Superior temporal gyrus (tissue), 1 donor: ENCODE results near the gene ATP2B2.

ENCODE experiments used
- DNase-seq: peaks from one replicate; pipeline ENCODE4 v3.0.0-alpha.2; 2016; ENCODE audit errors: extremely low spot score

ATP2B2 gene

DNA sequence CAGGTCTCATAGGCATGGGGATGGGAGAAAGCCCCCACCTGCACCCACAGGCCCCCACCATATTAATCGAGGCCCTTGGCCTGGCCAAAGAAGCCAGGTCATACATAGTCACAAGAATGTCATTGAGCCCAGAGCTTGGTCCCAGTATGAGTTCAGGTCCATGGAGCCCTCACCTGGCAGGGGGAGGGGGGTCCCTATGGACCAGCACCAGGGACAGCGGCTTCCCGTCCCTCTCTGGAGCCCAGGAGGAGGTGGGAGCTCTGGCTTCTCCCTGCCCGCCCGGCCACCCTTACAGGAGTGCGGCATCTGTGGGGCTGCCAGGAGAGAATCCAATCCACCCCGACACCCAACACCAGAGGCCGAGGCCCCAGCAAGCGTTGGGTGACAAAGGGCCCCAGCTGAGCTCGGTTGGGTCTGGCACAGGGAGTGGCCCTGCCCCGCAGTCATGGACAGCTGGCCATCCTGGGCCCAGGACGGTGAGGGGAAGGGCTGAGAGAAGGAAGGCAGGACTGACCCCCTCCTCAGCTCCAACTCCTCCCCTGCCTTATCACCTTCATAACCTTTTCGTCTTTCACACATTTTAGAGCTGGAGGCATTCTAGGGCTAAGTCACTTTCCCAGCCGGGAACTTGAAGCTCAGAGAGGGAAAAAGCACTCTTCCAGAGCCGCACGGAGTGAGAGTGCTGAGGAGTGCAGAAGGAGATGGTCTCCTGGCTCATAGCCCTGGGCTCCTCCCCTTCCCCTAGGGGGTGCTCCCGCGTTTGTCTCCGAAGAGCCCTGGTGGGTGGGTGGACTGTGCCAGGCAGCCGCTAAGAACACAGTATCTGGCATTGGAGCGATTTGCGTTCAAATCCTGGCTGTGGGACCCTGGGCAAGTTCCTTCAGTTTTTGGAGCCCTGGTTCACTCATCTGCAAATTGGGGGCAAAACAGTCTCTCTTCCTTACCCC is 54.6 kb downstream of the ATP2B2 start:
- DNase-seq, result no peak

GRCh38 chr3:10449436-10449835 is 56.0 kb downstream of the ATP2B2 start:
- no peak for DNase-seq

- no peak for DNase-seq
These were observed 56.8 kb downstream of the ATP2B2 start for GRCh38 chr3:10448544-10448943.

GRCh38 chr3:10447527-10448260 is 57.7 kb downstream of the ATP2B2 start:
- DNase-seq, result no peak

DNA sequence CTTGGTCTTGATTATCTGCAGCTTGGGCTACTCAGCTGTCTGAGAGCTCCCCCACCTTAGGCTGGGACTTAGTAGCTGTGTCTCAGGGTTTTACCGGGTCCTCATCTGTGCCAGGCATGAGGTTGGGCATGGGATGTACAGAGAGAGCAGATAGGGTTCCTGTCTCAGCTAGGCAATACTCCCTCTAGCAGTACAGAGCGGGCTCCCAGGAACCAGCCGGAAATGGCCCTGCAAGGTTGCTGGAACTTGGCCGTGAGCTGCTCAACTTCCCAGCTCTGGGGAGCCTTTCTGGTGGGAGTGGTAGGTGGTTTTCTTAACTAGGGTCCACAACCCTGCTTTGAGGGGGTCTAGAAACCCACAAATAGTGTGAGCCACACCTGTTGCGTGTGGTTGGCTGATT is 58.3 kb downstream of the ATP2B2 start:
- no peak for DNase-seq

GRCh38 chr3:10445561-10446175 is 59.7 kb downstream of the ATP2B2 start:
- DNase-seq, result no peak

DNA sequence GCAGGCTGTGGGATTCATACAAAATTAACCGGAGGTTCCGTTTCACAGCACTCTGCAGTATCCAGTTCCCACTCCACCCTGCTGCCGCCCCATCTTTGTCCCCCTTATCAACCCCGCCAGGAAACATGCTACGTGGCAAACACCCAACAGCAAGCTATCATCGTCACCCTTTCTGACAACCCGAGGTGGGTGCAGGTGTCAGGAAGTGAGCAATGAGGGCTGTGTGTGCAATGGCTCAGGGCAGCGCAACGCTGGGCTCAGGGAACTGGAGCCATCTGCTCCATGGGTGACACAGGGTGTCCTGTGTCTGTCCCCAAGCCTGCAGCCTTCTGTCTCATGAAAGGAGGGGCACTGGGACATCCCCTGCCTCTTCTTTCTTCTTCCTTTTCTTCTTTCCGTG is 60.9 kb downstream of the ATP2B2 start:
- DNase-seq, result no peak

DNA sequence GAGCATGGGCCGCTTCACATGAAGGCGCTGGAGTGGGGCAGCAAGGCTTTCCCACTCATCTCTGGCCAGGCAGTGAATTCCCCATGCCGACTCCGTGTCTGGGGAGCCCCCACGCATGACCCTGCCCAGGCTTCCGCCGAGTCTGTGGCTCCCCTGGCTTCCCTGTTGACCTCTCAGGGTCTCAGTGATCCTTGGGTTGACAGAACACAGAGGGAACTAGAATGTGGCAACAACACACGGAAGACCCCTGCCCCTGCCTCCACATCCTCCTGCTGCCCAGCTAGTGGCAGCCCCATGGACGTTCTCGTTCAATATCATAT is 61.3 kb downstream of the ATP2B2 start:
- no peak for DNase-seq

DNA sequence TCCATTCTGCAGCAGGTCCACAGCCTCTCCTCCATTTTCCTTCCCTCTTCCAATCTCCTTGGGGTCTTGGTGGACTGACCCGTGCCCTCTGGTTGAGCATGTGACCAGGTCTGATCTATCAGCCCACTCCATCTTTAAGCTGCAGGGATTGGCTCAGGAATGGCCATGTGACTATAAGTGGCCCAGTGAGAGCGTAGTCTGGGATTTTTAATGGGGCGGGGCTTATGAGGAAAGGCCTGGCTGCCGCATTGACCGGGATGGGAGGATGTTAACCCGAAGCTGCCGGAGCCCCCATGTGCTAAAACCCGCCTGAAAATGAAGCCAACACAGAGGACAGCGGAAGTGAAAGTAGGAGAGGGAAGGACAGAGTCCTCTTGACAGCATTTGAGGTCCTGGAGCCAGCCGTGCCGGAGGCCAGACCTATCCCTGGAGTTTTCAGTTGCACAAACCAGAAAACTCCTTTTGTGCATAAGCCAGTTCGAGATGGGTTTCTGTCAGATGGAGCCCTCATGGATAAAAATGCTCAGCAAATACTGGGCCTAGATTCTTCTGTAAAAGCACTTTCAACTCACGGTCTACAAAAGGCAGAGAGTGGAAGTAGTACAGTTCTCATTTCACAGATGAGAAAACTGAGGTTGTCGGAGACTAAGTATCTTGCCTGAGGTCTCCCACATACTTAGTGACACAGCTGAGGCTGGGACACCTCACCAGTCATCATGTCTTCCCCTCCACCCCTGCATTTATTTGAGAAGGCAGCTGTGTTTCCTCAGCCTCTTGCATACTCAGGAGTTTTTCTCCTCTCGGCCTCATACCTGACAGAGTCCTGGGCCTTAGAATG is 61.9 kb downstream of the ATP2B2 start:
- DNase-seq, result no peak

- no peak for DNase-seq
These were observed 63.1 kb downstream of the ATP2B2 start for GRCh38 chr3:10442151-10442795.

DNA sequence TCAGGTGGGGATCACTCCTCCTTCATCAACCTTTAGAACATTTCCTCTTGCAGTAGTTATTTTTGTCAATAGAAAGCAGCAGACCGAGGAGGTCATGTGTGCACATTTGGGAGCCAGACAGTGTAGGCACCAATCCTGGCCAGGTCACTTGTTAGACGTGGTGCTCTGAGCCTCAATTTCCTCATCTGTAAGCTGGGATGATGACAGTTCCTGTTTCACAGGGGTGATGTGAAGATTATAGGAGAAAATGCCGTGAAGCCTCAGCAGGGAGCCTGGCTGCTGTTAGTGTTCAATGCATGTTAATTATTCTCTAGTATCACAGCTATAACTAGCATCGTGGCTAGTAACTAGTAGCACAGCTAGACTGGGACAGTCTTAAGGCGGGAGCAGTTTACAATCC is 64.7 kb downstream of the ATP2B2 start:
- DNase-seq, result no peak

DNA sequence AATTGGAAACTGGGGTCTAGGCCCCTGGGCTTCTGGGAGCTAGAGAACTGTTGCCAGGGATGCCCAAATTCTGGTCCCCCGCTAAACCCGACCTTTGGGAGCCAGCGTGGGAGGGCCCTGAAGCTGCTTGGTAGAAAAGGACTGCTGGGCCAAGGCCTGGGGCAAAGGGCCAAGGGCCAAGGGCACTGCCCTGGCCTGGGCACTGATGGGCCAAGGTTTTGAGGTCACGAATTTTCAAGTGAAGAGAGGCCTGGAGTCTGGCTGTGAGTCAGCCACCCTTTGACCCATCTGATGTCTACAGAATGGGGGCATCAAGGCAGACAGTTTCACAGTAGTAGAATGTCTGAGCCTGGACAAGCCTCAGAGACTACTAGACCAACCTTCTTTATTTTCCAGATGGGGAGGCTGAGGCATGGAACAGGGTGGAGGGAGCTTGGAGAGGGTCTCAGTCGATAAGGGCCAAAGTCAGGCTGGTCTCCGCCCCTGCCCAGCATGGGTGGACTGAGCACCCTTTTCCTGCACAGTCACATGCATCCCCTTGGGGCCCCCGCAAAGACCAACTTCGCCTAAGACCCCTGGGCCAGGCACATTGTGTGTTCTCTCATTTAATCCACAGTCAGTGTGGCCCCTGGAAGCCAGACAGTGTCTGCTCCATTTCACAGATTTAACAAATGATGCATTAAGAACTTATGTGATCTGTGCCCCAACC is 66.3 kb downstream of the ATP2B2 start:
- no peak for DNase-seq

- no peak for DNase-seq
These were observed 67.1 kb downstream of the ATP2B2 start for GRCh38 chr3:10437995-10438901.

DNA sequence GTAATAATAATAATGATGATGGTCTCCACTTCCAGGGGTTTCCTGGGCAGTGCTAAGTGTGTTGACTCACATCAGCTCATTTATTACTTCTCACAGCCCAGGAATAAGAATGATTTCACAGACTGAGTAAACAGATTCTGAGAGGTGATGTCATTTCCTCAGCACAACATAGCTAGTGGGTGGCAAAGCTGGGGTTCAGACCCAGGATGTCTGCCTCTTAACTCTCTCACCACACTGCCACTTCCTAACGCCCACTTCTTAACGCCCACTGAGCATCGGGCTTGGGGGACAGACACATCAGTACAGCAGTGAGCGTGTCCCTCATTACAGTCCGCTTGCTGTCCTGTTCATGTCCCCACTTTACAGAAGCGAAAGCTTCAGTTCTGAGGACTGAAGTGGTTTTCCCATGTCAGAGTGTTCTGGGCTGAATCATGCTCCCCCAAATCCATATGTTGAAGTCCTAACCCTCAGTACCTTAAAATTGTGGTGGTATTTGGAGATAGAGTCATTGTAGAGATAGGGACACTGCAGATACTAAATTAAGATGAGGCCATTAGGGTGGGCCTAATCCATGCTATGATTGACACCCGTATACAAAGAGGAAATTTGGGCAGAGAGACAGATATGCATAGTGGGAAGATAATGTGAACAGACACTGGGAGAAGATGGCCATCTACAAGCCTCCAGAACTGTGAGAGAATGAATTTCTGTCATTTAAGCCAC is 68.0 kb downstream of the ATP2B2 start:
- DNase-seq, result peak; percentile 44

DNA sequence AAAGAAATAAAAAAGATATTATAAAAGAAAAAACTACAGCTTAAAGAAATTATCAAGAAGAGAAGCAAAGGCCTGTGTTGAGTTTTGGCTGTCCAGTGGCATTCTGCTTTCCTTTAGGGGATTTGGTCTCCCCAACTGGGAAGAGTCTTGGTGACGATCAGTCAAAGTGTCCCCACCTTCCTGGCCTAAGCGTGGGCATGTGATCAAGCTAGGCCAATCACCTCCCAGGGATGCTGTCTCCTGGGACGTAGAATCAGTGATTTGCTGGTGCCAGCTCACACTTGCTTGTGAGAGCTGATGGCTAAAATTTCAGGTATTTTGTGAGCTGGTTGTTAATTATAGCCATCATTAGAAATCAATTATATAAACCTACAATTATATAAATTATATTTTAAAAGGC is 69.5 kb downstream of the ATP2B2 start:
- DNase-seq, result no peak

- DNase-seq, result no peak
These were observed 70.4 kb downstream of the ATP2B2 start for GRCh38 chr3:10434938-10435336.

GRCh38 chr3:10434144-10434937 is 71.0 kb downstream of the ATP2B2 start:
- no peak for DNase-seq

DNA sequence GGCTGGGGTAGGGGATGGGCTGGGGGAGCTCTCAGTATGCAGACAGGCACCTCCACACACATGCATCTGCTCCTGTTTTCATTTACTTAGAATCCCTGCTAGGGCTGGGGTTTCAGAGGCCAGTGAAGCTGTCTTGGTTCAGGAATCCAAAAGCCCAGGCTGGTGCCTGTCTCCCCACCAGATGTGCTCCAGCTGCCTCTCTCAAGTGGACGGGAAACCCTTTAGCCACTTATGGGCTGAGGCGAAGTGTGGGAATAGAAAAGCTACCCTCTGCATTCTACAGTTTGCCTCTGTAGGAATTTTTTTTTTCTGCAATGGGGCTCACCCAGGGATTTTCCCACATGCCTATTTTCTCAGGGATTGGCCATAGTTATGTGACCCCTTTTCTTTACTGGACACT is 72.5 kb downstream of the ATP2B2 start:
- DNase-seq, result no peak
